GM21717 (cell line): ENCODE data around the gene IKZF1.
"Not testable (repeated sequence)": the region's sequence is repeated elsewhere in the genome, so short reads cannot be mapped to it uniquely, and the experiment has no call there.

Source experiments
- ATAC-seq: cut with Tn5 transposase; IDR thresholded peaks from one replicate; pipeline ENCODE4 v1.9.1; 2021; ENCODE audit warnings: mild to moderate bottlenecking, moderate library complexity; ENCODE audit not compliant: unreplicated experiment

Gene IKZF1

DNA sequence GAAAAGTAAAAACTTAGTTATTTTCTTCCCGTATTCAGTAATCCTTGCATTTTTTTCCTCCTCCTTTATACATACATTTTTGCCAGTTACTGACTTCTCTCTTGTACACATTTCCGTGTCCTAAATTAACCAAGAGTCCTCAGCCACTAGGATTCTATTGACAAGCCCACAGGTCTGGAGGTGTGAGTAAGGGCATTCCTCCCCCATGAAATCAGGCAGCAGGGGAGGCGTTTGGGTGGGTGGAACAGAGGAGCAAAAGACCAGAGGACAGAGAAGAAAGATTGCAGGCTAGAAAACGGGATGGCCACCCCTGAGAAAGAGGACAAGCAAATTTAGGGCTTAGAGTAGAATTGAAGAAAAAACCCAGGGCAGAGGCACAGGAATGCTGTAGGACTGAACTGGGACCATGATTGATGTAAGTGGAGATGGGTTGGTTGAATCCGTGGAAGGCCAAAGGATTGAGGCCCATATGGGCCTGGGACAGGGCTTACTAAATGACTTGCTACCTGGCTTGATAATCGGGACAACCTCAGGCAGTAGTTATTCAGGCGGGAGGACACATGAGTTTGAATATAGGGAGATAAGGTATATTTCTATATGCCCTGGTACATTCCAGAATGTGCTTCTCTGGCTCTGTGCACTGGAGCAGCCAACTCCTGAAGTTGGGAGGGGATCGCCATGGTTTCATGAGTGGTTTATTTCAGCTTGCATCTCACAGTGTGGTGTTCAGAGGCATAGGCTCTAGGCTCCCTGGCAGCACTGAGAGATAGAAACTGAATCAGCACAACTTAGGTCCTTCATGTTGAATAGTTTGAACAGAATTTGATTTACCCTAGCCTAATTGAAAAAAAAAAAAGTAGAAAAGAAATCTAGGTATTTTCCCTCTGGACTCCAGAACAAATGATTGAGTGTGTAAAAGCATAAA lies 28.0 kb downstream of the IKZF1 start:
- no peak for ATAC-seq

DNA sequence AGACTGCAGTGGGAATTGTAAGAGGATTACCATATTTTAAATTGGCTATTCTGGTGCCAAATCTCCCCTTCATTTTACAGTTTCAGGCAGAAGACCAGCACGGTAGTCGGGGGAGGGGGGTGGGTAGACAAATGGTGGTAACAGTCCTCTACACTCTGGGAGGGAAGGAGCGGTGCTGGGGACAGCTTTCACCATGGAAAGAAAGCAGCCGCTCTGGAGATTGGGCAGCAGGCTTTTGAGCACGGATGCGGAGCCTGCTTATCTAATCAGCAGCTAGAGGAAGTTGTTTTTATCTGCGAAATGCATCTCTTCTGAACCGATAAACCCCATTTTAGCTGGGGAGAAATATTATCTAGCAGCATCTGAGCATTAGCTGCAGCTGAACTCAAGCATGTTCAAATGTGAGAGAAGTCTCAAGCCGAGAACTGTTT lies 28.7 kb downstream of the IKZF1 start:
- ATAC-seq = no peak

DNA sequence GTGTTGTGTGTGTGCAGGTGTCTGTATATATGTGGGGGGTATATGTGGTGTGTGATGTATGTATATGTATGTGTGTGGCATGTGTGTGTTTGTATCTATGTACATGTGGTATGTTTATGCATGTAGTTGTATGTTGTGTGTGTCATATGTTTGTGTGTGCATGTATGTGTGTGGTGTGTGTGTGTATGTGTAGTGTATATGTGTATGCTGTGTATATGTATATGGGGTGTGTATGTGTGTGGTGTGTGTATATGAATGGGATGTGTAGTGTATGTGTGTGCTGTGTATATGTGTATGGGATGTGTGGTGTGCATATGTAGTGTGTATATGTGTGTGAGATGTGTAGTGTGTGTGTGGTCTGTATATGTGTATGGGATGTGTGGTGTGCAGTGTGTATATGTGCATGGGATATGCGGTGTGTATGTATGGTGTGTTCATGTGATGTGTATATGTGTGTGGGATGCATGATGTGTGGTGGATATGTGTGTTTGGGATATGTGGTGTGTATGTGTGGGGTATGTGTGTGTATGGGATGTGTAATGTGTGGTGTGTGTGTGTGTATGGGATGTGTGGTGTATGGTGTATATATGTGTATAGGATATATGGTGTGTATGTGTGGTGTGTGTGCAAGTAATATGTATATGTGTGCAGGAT lies 30.0 kb downstream of the IKZF1 start:
- ATAC-seq = no peak

DNA sequence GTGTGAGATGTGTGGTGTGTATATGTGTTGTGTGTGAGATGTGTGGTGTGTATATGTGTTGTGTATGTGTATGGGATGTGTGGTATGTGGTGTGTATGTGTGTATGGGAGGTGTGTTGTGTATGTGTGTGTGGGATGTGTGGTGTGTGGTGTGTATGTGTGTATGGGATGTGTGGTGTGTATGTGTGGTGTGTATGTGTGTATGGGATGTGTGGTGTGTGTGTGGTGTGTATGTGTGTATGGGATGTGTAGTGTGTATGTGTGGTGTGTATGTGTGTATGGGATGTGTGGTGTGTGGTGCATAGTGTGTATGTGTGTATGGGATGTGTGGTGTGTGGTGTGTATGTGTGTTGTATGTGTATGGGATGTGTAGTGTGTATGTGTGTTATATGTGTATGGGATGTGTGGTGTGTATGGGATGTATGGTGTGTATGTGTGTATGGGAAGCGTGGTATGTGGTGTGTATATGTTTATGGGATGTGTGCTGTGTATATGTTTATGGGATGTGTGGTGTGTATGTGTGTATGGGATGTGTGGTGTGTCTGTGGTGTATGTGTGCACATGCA lies 30.8 kb downstream of the IKZF1 start:
- ATAC-seq = no peak

DNA sequence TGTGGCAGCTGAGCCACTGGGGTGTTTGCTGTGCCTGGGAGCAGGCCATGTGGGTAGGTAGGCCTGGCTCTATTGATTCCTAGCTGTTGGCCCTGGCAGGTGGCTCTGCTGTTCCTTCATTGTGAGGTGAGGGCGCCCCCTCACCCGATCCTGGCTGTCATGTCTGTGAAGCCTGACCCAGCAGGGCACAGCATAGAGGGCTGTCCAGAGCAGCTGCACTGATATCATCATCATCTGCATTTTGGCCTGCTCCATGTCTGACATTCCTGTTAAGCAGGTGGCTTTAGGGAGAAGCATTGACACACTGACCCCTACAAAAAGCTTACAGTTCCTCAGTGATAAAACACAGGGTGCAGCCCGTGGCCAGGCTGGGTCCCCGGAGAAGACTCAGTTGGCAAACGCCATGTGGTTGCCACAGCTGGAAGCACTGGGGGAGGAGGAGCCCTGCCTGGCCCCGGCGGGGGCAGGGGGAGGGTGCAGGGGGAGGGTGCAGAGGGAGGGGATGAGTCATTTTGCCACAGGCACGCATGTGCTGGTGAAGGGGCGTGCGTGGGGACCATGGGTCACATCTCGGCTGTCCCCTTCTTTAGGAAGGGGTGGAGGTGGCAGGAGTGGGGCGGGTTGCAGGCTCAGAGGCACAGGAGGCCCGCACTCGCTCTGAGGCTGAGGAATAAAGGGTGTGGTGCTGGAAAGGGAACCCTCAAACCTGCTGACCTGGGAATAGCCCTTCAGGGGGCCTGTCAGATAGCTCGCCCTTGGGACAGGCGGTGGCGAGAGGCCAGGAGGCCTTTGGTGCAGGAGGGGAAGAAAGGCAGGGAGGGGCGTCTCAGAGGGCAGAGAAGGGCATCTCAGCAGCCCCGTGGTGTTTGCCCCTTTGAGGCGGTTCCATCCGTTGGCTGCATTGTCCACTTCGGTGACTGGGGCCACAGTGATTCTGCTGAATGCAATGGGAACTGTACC lies 31.6 kb downstream of the IKZF1 start:
- no peak for ATAC-seq

DNA sequence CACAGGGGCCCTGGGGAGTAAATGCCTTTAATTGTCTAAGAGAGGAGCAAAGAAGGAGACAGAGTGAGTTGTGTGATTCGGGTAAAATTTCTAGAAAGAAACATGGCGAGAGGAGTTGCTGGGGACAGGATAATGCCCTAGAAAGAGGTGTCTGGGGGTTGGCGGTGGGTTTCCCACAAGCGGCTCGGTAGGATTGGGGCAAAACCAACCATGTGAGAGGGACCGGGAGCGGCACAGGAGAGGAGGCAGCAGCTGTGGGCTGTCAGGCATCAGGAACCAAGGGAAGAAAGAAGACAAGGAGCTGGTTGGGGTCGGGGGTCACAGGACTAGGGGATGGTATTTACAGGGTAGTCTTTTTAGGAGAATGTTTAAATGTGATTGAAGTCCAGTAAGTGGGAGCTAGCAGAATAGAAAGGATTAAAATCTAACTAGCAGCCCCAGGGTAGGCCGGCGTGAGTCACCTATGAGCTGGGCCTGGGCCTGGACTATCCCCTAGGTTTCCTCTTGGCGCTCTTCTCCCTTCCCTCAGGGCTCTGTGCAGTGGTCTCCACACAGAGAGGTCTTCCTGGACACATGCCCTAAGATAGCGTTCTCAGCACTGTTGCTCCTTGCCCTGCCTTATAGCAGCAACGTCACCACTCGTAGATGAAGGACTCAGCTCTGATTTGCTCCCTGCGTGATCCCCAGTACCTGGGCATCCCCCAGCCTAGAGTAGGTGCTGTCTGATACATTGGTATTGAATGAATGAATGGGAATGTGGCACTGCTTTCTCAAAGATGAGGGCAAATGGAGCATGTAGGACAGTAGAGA lies 32.6 kb downstream of the IKZF1 start:
- ATAC-seq = no peak

- ATAC-seq = not testable (repeated sequence)
These were observed 35.0 kb downstream of the IKZF1 start for GRCh38 chr7:50339472-50339871.

GRCh38 chr7:50339990-50340500 lies 35.5 kb downstream of the IKZF1 start:
- no peak for ATAC-seq

- no peak for ATAC-seq
These were observed 37.2 kb downstream of the IKZF1 start for GRCh38 chr7:50341724-50342123.

DNA sequence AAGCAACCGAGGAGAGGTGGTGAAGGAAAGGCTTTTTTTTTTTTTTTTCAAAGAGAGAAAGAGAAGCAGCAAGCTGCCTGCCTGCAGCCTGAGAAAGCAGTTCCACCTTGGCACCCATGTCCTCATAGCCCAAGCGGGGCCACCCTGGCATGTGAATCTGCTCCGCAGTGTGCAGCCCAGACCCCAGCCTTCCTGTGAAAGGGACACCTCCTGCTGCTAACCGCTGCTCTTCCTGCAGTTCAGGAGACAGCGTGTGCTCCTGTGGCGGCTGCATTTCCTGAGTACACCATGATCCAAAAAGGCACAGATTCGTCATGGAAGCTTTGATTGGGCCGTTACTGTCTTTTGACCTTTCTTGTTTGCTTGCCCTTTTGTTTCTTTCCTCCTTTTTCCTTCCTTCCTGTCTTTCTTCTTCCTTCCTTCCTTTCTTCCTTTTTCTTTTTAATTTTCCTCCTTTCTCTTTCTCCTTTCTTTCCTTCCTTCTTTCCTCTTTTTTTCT lies 38.1 kb downstream of the IKZF1 start:
- ATAC-seq = no peak

- ATAC-seq = no peak
These were observed 42.3 kb downstream of the IKZF1 start for GRCh38 chr7:50346545-50347497.

DNA sequence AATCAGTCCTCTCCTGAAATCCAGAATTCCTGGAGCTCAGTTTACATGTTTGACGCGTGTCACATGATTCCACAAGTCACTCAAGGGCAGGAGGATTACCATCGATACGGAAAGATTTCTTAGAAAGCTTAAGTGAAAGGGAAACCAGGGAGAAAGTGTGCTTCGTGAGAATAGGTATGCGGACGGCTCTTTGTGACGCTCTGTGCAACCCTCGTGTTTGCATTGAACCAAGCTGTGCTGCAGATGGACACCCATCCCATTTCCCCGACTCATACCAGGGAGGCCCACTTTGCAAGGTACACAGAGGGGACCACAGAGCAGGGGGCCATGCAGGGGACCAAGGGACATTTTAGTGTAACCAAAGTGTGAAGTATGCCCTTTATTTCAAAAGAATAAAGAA lies 43.2 kb downstream of the IKZF1 start:
- ATAC-seq = no peak

DNA sequence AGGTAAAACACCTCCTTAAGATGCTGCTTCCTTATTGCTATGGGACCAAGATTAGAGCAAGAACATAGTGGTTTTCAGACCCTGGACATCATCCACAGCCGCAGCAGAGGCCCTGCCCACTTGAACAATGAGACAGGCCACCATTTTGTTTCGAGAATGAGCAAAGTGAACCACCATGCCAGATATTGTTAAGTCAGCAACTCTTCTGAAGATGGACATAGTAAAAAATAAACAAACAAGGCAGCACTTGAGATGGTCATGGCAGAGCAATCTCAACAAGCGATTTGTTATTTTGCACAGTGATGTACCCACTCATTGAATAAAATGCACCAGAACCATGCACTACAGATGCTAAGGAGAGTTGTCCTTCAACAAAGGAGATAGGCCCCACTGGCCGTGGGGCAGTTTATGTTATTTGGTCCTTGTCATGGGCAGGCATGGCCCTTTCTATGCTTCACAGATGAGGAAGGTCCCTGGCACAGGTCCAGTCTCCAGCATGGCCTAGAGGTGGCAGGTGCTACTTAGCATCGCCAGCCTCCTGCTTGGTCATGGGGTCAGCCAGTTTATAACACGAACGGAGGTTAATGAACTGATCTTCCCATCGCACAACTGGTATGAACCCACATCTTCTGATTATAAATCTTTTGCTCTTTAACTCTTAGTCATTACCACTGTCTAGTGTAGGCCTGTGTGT lies 44.1 kb downstream of the IKZF1 start:
- no peak for ATAC-seq

GRCh38 chr7:50349399-50349798 lies 44.9 kb downstream of the IKZF1 start:
- ATAC-seq = no peak

- ATAC-seq = peak; percentile 86
These were observed 45.7 kb downstream of the IKZF1 start for GRCh38 chr7:50349963-50350944.

- no peak for ATAC-seq
These were observed 46.8 kb downstream of the IKZF1 start for GRCh38 chr7:50351267-50351666.

DNA sequence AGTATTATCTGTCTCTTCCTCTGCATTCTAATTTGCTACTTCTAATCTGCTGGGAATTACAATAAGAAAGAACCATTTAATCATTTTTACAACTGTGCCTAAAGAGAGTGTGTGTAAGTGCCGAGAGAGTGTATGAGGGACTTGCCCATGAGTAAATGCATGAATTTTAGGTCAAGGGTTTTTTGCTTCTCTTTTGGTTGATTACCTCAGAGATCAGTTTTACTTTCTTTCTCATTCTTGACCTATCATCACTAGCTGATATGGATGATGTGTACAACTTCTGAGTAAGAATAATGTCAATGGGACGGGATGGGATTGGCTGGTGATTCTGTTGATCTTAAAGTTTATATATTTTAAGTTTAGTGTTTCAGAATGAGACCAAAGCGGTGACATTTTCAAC lies 47.8 kb downstream of the IKZF1 start:
- peak; percentile 80 for ATAC-seq
